ENCODE data around the gene HBB.

DNA sequence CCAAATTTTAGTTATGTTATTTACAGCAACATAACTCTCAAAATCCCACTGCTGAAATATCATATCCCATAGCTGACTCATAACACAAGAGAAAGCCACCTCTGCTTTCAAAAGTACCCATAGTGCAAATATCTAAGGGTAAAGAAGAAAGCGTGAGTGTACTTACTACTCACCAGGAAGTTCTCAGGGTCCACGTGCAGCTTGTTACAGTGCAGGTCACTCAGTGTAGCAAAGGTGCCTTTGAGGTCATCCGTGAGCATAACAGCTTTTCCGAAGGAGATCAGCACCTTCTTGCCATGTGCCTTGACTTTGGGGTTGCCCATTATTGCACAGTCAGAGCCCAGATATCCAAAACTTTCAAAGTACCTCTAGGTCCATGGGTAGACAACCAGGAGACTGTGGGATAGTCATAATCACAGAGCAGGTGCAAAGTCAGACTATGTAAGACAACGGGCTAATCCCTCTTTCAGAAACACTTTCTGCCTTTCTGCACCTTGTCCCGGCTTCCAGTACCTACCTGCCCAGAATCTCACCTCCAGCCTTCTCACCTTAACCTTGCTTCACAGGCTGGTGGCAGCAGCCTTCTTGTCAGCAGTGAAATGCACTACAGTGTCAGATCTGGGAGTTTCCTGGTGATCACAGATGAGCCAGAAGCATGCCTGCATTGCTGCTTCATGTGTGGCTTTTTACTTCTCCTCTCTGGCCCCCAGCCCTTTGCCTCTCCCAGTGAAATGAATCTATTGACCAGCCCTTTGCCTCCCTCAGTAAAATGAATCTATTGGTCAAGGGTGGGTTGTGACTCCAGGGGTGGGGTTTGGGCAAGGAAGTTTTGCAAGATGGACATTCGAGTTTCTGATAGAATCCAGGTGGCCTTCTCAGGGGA is 16.3 kb upstream of the HBB start:
- TF ChIP-seq, protein P1, sequence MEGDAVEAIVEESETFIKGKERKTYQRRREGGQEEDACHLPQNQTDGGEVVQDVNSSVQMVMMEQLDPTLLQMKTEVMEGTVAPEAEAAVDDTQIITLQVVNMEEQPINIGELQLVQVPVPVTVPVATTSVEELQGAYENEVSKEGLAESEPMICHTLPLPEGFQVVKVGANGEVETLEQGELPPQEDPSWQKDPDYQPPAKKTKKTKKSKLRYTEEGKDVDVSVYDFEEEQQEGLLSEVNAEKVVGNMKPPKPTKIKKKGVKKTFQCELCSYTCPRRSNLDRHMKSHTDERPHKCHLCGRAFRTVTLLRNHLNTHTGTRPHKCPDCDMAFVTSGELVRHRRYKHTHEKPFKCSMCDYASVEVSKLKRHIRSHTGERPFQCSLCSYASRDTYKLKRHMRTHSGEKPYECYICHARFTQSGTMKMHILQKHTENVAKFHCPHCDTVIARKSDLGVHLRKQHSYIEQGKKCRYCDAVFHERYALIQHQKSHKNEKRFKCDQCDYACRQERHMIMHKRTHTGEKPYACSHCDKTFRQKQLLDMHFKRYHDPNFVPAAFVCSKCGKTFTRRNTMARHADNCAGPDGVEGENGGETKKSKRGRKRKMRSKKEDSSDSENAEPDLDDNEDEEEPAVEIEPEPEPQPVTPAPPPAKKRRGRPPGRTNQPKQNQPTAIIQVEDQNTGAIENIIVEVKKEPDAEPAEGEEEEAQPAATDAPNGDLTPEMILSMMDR (IDR thresholded peaks at IDR 0.05; ENCODE audit: low read length): no peak
- TF ChIP-seq EZH2 (optimal IDR thresholded peaks at IDR 0.05; ENCODE audit: low read depth, low read length): no peak

Measured in MM.1S (cell line).